HepG2 (cell line): ENCODE data around the gene MIDN. TPM values are rescaled to one million over a fixed set of nuclear protein-coding genes. Genes with fewer than 3 reads are reported as not detected.
A peak's percentile ranks its signal among the peaks of the same experiment; 100 is the strongest.

Experiments used
- ADNP ChIP-seq: sonication (generic); formaldehyde crosslinking; IDR thresholded peaks from 2 replicates; pipeline ENCODE4 v1.4.0; 2020; ENCODE audit warnings: missing genetic modification reagents
- ARNT2 ChIP-seq: sonication (generic); formaldehyde crosslinking; IDR thresholded peaks from 2 replicates; pipeline ENCODE4 v1.8.0; 2022; ENCODE audit warnings: mild to moderate bottlenecking, low read depth, missing genetic modification reagents, moderate library complexity
- BCL6 ChIP-seq: IDR thresholded peaks from 2 replicates; pipeline ENCODE4 v1.6.1; 2016; ENCODE audit warnings: missing genetic modification reagents, missing compliant biosample characterization
- HOXA5 ChIP-seq: sonication (generic); formaldehyde crosslinking; IDR thresholded peaks from 2 replicates; pipeline ENCODE4 v1.4.0; 2020; ENCODE audit warnings: missing genetic modification reagents
- MAZ ChIP-seq, 2 experiments: sonication (generic) in 1 of 2; formaldehyde crosslinking in 1 of 2; IDR thresholded peaks; 2 replicates each; pipeline versions ENCODE4 v1.5.0 to v1.6.1; 2012 to 2020; ENCODE audit warnings: low read depth in 2 of 2, mild to moderate bottlenecking in 2 of 2, borderline replicate concordance in 1 of 2, improper control_type of control experiment in 1 of 2, low read length in 1 of 2, missing genetic modification reagents in 1 of 2, moderate library complexity in 1 of 2
- MLLT10 ChIP-seq: sonication (generic); formaldehyde crosslinking; IDR thresholded peaks from 2 replicates; pipeline ENCODE4 v1.4.0; 2020; ENCODE audit warnings: missing genetic modification reagents
- SKI ChIP-seq: fragments of 450-650 bp; IDR thresholded peaks from one replicate; pipeline ENCODE4 v1.6.1; 2018; ENCODE audit warnings: mild to moderate bottlenecking; ENCODE audit not compliant: partially characterized antibody
- SP1 ChIP-seq, 2 experiments: fragments of 450-650 bp in 1 of 2; sonication (generic) in 1 of 2; formaldehyde crosslinking in 1 of 2; IDR thresholded peaks; 2 replicates each; pipeline versions ENCODE4 v1.4.0 to v1.6.1; 2016 to 2020; ENCODE audit warnings: missing genetic modification reagents in 1 of 2
- TARDBP ChIP-seq: sonication (generic); formaldehyde crosslinking; IDR thresholded peaks from 2 replicates; pipeline ENCODE4 v1.8.0; 2022; ENCODE audit warnings: mild to moderate bottlenecking, missing genetic modification reagents
- THAP9 ChIP-seq: sonication (generic); formaldehyde crosslinking; IDR thresholded peaks from 2 replicates; pipeline ENCODE4; 2020; ENCODE audit warnings: missing genetic modification reagents, mild to moderate bottlenecking, borderline replicate concordance
- ZBTB46 ChIP-seq: sonication (generic); formaldehyde crosslinking; IDR thresholded peaks from 2 replicates; pipeline ENCODE4 v1.4.0; 2020; ENCODE audit warnings: mild to moderate bottlenecking, missing genetic modification reagents, borderline replicate concordance
- ZGPAT ChIP-seq: IDR thresholded peaks from 2 replicates; pipeline ENCODE4 v1.6.1; 2016; ENCODE audit warnings: mild to moderate bottlenecking
- ZNF34 ChIP-seq: sonication (generic); formaldehyde crosslinking; IDR thresholded peaks from 2 replicates; pipeline ENCODE4 v1.4.0; 2020; ENCODE audit warnings: mild to moderate bottlenecking, missing genetic modification reagents, borderline replicate concordance
- ZNF580 ChIP-seq: IDR thresholded peaks from 2 replicates; pipeline ENCODE4 v1.6.1; 2016; ENCODE audit warnings: low read depth, borderline replicate concordance
- ZNF703 ChIP-seq: sonication (generic); formaldehyde crosslinking; IDR thresholded peaks from 2 replicates; pipeline ENCODE4 v1.5.1; 2020; ENCODE audit warnings: missing genetic modification reagents, mild to moderate bottlenecking, moderate library complexity, borderline replicate concordance
- polyA plus RNA-seq, 8 experiments: library from polyadenylated mRNA; depleted of rRNA in 3 of 8; stranded (reverse) in 7 of 8; unstranded in 1 of 8; fragments of >200 nt; fragmentation: Illumina TruSeq in 4 of 8; extraction: Trizol in 4 of 8; gene quantifications; 2 replicates each; pipeline versions ENCODE4 v1.2.1 to v1.2.3, GENCODE V29; 2011 to 2016; ENCODE audit warnings: low read depth in 4 of 8, missing spikeins in 1 of 8, mixed read lengths in 1 of 8; ENCODE audit not compliant: insufficient read depth in 1 of 8
- total RNA-seq, 5 experiments: library from RNA; depleted of rRNA; stranded (reverse); fragments of >200 nt; fragmentation: Illumina TruSeq; extraction: Trizol; gene quantifications; 2 replicates each; pipeline ENCODE4 v1.2.3, GENCODE V29; 2016; ENCODE audit warnings: low read depth in 1 of 5
- TF ChIP-seq, protein P1 (sequence below): sonication (generic); formaldehyde crosslinking; IDR thresholded peaks from 2 replicates; pipeline ENCODE4 v1.9.0; 2022; ENCODE audit warnings: low read depth, missing genetic modification reagents
- TF ChIP-seq, protein P2 (sequence below): sonication (generic); formaldehyde crosslinking; conservative IDR thresholded peaks from 2 replicates; pipeline ENCODE4 v1.8.1; 2023; ENCODE audit warnings: missing genetic modification reagents

Gene MIDN
- total and polyA plus RNA-seq, 2 of the 13 experiments (the other 11 are each of a cell fraction or from before 2014, with no cell fraction given) = 8.4 to 18.0 TPM

- TF ChIP-seq ZGPAT (no peak), THAP9 (CRISPR knock-in tag) (no peak), TARDBP (CRISPR knock-in tag) (no peak), SP1 (IDR thresholded peaks at IDR 0.05) (no peak), SP1 (CRISPR knock-in tag; IDR thresholded peaks at IDR 0.05) (no peak), SKI (no peak), ZNF580 (CRISPR knock-in tag) (no peak), ADNP (CRISPR knock-in tag) (no peak), ARNT2 (CRISPR knock-in tag) (no peak), HOXA5 (CRISPR knock-in tag) (peak; percentile 25; the same call in 1 of the 2 replicates), MLLT10 (no peak), MAZ (IDR thresholded peaks at IDR 0.05; ENCODE audit: borderline replicate concordance, low read depth, low read length) (no peak), MAZ (CRISPR knock-in tag; IDR thresholded peaks at IDR 0.05; ENCODE audit: low read depth) (no peak), ZNF34 (CRISPR knock-in tag) (0 out of 2 replicates have a peak, but pooled peaks have one; percentile 48), ZNF703 (CRISPR knock-in tag) (no peak), BCL6 (CRISPR knock-in tag) (no peak), ZBTB46 (CRISPR knock-in tag) (no peak)
- TF ChIP-seq, protein P1, sequence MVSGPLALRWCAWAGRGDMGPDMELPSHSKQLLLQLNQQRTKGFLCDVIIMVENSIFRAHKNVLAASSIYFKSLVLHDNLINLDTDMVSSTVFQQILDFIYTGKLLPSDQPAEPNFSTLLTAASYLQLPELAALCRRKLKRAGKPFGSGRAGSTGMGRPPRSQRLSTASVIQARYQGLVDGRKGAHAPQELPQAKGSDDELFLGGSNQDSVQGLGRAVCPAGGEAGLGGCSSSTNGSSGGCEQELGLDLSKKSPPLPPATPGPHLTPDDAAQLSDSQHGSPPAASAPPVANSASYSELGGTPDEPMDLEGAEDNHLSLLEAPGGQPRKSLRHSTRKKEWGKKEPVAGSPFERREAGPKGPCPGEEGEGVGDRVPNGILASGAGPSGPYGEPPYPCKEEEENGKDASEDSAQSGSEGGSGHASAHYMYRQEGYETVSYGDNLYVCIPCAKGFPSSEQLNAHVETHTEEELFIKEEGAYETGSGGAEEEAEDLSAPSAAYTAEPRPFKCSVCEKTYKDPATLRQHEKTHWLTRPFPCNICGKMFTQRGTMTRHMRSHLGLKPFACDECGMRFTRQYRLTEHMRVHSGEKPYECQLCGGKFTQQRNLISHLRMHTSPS (CRISPR knock-in tag) = no peak
- TF ChIP-seq, protein P2, sequence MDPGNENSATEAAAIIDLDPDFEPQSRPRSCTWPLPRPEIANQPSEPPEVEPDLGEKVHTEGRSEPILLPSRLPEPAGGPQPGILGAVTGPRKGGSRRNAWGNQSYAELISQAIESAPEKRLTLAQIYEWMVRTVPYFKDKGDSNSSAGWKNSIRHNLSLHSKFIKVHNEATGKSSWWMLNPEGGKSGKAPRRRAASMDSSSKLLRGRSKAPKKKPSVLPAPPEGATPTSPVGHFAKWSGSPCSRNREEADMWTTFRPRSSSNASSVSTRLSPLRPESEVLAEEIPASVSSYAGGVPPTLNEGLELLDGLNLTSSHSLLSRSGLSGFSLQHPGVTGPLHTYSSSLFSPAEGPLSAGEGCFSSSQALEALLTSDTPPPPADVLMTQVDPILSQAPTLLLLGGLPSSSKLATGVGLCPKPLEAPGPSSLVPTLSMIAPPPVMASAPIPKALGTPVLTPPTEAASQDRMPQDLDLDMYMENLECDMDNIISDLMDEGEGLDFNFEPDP (CRISPR knock-in tag) = no peak
Measured at GRCh38 chr19:1243768-1244692, 4.4 kb upstream of the MIDN start (continued).
